ENCODE measurements around the gene PRKG2.
"Not testable (repeated sequence)": the region's sequence is repeated elsewhere in the genome, so short reads cannot be mapped to it uniquely, and the experiment has no call there.

The PRKG2 gene

GRCh38 chr4:81194286-81194685 is 20.7 kb downstream of the PRKG2 start:
- Histone ChIP-seq H3K9me3 (ENCODE audit: control insufficient read depth, low read length) (no peaks in the 10 kb centered on the region), H3K4me1 (ENCODE audit: control insufficient read depth, insufficient read depth, low read length) (no peaks in the 10 kb centered on the region), H3K27me3 (replicated peaks; ENCODE audit: control insufficient read depth, insufficient read depth, low read length) (no peaks in the 10 kb centered on the region), H3K36me3 (ENCODE audit: control insufficient read depth, insufficient read depth, low read length, severe bottlenecking) (no peaks in the 10 kb centered on the region), H3K9ac (ENCODE audit: low read length) (no peak overlapping the region), H3K4me3 (ENCODE audit: low read length) (no peak overlapping the region)
- no peak for DNase-seq (ENCODE audit: low read depth)

- no peak overlapping the region for H3K4me3 ChIP-seq (ENCODE audit: low read length)
- DNase-seq (ENCODE audit: low read depth), result peak; percentile 19
- H3K9me3 ChIP-seq (ENCODE audit: control insufficient read depth, low read length), result peaks cover 2% of the 10 kb centered on the region
- H3K36me3 ChIP-seq (ENCODE audit: control insufficient read depth, insufficient read depth, low read length, severe bottlenecking), result no peaks in the 10 kb centered on the region
- H3K4me1 ChIP-seq (ENCODE audit: control insufficient read depth, insufficient read depth, low read length), result peaks cover 2% of the 10 kb centered on the region
- H3K27me3 ChIP-seq (replicated peaks; ENCODE audit: control insufficient read depth, insufficient read depth, low read length), result no peaks in the 10 kb centered on the region
- H3K9ac ChIP-seq (ENCODE audit: low read length), result no peak overlapping the region
Measured at GRCh38 chr4:81180916-81181315, 34.1 kb downstream of the PRKG2 start.

- H3K36me3 ChIP-seq (ENCODE audit: control insufficient read depth, insufficient read depth, low read length, severe bottlenecking), result no peaks in the 10 kb centered on the region
- peaks cover 2% of the 10 kb centered on the region for H3K4me1 ChIP-seq (ENCODE audit: control insufficient read depth, insufficient read depth, low read length)
- no peak overlapping the region for H3K4me3 ChIP-seq (ENCODE audit: low read length)
- no peaks in the 10 kb centered on the region for H3K27me3 ChIP-seq (replicated peaks; ENCODE audit: control insufficient read depth, insufficient read depth, low read length)
- no peaks in the 10 kb centered on the region for H3K9me3 ChIP-seq (ENCODE audit: control insufficient read depth, low read length)
- DNase-seq (ENCODE audit: low read depth), result no peak
- H3K9ac ChIP-seq (ENCODE audit: low read length), result no peak overlapping the region
Measured at GRCh38 chr4:81179326-81179725, 35.7 kb downstream of the PRKG2 start.

GRCh38 chr4:81173213-81173612 is 41.8 kb downstream of the PRKG2 start:
- Histone ChIP-seq H3K4me3 (ENCODE audit: low read length) (no peak overlapping the region), H3K9me3 (ENCODE audit: control insufficient read depth, low read length) (no peaks in the 10 kb centered on the region), H3K36me3 (ENCODE audit: control insufficient read depth, insufficient read depth, low read length, severe bottlenecking) (no peaks in the 10 kb centered on the region), H3K4me1 (ENCODE audit: control insufficient read depth, insufficient read depth, low read length) (no peaks in the 10 kb centered on the region), H3K9ac (ENCODE audit: low read length) (no peak overlapping the region), H3K27me3 (replicated peaks; ENCODE audit: control insufficient read depth, insufficient read depth, low read length) (no peaks in the 10 kb centered on the region)
- no peak for DNase-seq (ENCODE audit: low read depth)

- Histone ChIP-seq H3K4me3 (ENCODE audit: low read length) (peak overlapping the region; percentile 51), H3K27me3 (replicated peaks; ENCODE audit: control insufficient read depth, insufficient read depth, low read length) (no peaks in the 10 kb centered on the region), H3K36me3 (ENCODE audit: control insufficient read depth, insufficient read depth, low read length, severe bottlenecking) (no peaks in the 10 kb centered on the region), H3K4me1 (ENCODE audit: control insufficient read depth, insufficient read depth, low read length) (peaks cover 22% of the 10 kb centered on the region), H3K9me3 (ENCODE audit: control insufficient read depth, low read length) (no peaks in the 10 kb centered on the region), H3K9ac (ENCODE audit: low read length) (peak overlapping the region; percentile 35)
- DNase-seq (ENCODE audit: low read depth), result no peak
Measured at GRCh38 chr4:81166458-81167160, 48.4 kb downstream of the PRKG2 start.

- no peak for DNase-seq (ENCODE audit: low read depth)
- Histone ChIP-seq H3K9me3 (ENCODE audit: control insufficient read depth, low read length) (no peaks in the 10 kb centered on the region), H3K36me3 (ENCODE audit: control insufficient read depth, insufficient read depth, low read length, severe bottlenecking) (no peaks in the 10 kb centered on the region), H3K4me3 (ENCODE audit: low read length) (peak overlapping the region; percentile 51), H3K27me3 (replicated peaks; ENCODE audit: control insufficient read depth, insufficient read depth, low read length) (no peaks in the 10 kb centered on the region), H3K9ac (ENCODE audit: low read length) (peak overlapping the region; percentile 35), H3K4me1 (ENCODE audit: control insufficient read depth, insufficient read depth, low read length) (peaks cover 22% of the 10 kb centered on the region)
Measured at GRCh38 chr4:81165861-81166430, 49.1 kb downstream of the PRKG2 start.

GRCh38 chr4:81164623-81165416 is 50.2 kb downstream of the PRKG2 start:
- H3K27me3 ChIP-seq (replicated peaks; ENCODE audit: control insufficient read depth, insufficient read depth, low read length), result no peaks in the 10 kb centered on the region
- peak; percentile 7 for DNase-seq (ENCODE audit: low read depth)
- no peak overlapping the region for H3K4me3 ChIP-seq (ENCODE audit: low read length)
- no peaks in the 10 kb centered on the region for H3K9me3 ChIP-seq (ENCODE audit: control insufficient read depth, low read length)
- no peak overlapping the region for H3K9ac ChIP-seq (ENCODE audit: low read length)
- peaks cover 22% of the 10 kb centered on the region for H3K4me1 ChIP-seq (ENCODE audit: control insufficient read depth, insufficient read depth, low read length)
- no peaks in the 10 kb centered on the region for H3K36me3 ChIP-seq (ENCODE audit: control insufficient read depth, insufficient read depth, low read length, severe bottlenecking)

- Histone ChIP-seq H3K9me3 (ENCODE audit: control insufficient read depth, low read length) (no peaks in the 10 kb centered on the region), H3K4me1 (ENCODE audit: control insufficient read depth, insufficient read depth, low read length) (peaks cover 22% of the 10 kb centered on the region), H3K27me3 (replicated peaks; ENCODE audit: control insufficient read depth, insufficient read depth, low read length) (no peaks in the 10 kb centered on the region), H3K4me3 (ENCODE audit: low read length) (no peak overlapping the region), H3K9ac (ENCODE audit: low read length) (no peak overlapping the region), H3K36me3 (ENCODE audit: control insufficient read depth, insufficient read depth, low read length, severe bottlenecking) (no peaks in the 10 kb centered on the region)
- no peak for DNase-seq (ENCODE audit: low read depth)
Measured at GRCh38 chr4:81164126-81164525, 50.9 kb downstream of the PRKG2 start.

GRCh38 chr4:81162752-81163458 is 52.1 kb downstream of the PRKG2 start:
- Histone ChIP-seq H3K27me3 (replicated peaks; ENCODE audit: control insufficient read depth, insufficient read depth, low read length) (no peaks in the 10 kb centered on the region), H3K4me1 (ENCODE audit: control insufficient read depth, insufficient read depth, low read length) (peaks cover 22% of the 10 kb centered on the region), H3K4me3 (ENCODE audit: low read length) (no peak overlapping the region), H3K9me3 (ENCODE audit: control insufficient read depth, low read length) (no peaks in the 10 kb centered on the region), H3K9ac (ENCODE audit: low read length) (no peak overlapping the region), H3K36me3 (ENCODE audit: control insufficient read depth, insufficient read depth, low read length, severe bottlenecking) (no peaks in the 10 kb centered on the region)
- DNase-seq (ENCODE audit: low read depth), result no peak

- not testable (repeated sequence) for H3K4me1 ChIP-seq (ENCODE audit: control insufficient read depth, insufficient read depth, low read length); H3K9ac ChIP-seq (ENCODE audit: low read length); H3K4me3 ChIP-seq (ENCODE audit: low read length); DNase-seq (ENCODE audit: low read depth); H3K36me3 ChIP-seq (ENCODE audit: control insufficient read depth, insufficient read depth, low read length, severe bottlenecking); H3K9me3 ChIP-seq (ENCODE audit: control insufficient read depth, low read length); H3K27me3 ChIP-seq (replicated peaks; ENCODE audit: control insufficient read depth, insufficient read depth, low read length)
Measured at GRCh38 chr4:81153714-81154323, 61.2 kb downstream of the PRKG2 start.
